H1 (cell line): ENCODE measurements around the gene RICTOR. TPM values are rescaled to one million over a fixed set of nuclear protein-coding genes. Genes with fewer than 3 reads are reported as not detected.

Experiments
- CTCF ChIA-PET: fragments of 300-600 bp; sonication (Branson Sonifier 250); formaldehyde crosslinking; loops from one replicate; lab custom pipeline; 2021; ENCODE audit not compliant: partially characterized antibody; lab: Charles Lee
- POLR2A ChIA-PET: fragments of 300-600 bp; sonication (Branson Sonifier 250); formaldehyde crosslinking; loops from one replicate; lab custom pipeline; 2021; ENCODE audit warnings: inconsistent platforms; ENCODE audit not compliant: partially characterized antibody; lab: Charles Lee
- DNase-seq, 2 experiments: peaks; one replicate each; pipeline versions ENCODE4 v3.0.0 to v3.0.0-alpha.2; 2010 to 2022; ENCODE audit warnings: low spot score in 2 of 2, low read depth in 1 of 2, mixed read lengths in 1 of 2
- FAIRE-seq: peaks from 2 replicates; lab custom pipeline; 2011; peaks lifted over from hg19 to GRCh38; lab: Jason Lieb, UNC
- H2AFZ ChIP-seq: 2 replicates; pipeline ENCODE4 v1.8.1; 2012; ENCODE audit warnings: low read length, inconsistent platforms
- H2AK5ac ChIP-seq: 2 replicates; pipeline ENCODE4 v1.6.1; 2013; ENCODE audit warnings: low read depth, low read length
- H2BK120ac ChIP-seq: replicated peaks from 2 replicates; pipeline ENCODE3; 2013; ENCODE audit warnings: low read depth, low read length, inconsistent platforms
- H2BK12ac ChIP-seq: 2 replicates; pipeline ENCODE4 v1.6.1; 2013; ENCODE audit warnings: low read depth, low read length
- H2BK15ac ChIP-seq: 2 replicates; pipeline ENCODE4 v1.6.1; 2013; ENCODE audit warnings: low read length
- H2BK20ac ChIP-seq: 2 replicates; pipeline ENCODE4 v1.6.1; 2013; ENCODE audit warnings: low read length
- H2BK5ac ChIP-seq: 2 replicates; pipeline ENCODE4 v1.6.1; 2013; ENCODE audit warnings: low read depth, low read length
- H3K14ac ChIP-seq: 2 replicates; pipeline ENCODE4 v1.6.1; 2013; ENCODE audit warnings: inconsistent platforms; ENCODE audit not compliant: insufficient read length
- H3K18ac ChIP-seq: 2 replicates; pipeline ENCODE4 v1.6.1; 2013; ENCODE audit warnings: low read length; ENCODE audit errors: extremely low read depth
- H3K23ac ChIP-seq: 2 replicates; pipeline ENCODE4 v1.6.1; 2013; ENCODE audit warnings: inconsistent platforms; ENCODE audit not compliant: insufficient read length
- H3K23me2 ChIP-seq: 2 replicates; pipeline ENCODE4 v1.6.1; 2013; ENCODE audit warnings: low read depth, low read length
- H3K27ac ChIP-seq: 2 replicates; pipeline ENCODE4 v1.6.1; 2011; ENCODE audit warnings: low read depth, low read length, inconsistent platforms
- H3K27me3 ChIP-seq, 4 experiments: replicated peaks in 1 of 4; 1 replicate in 1 of 4; 2 replicates in 3 of 4; pipeline versions ENCODE4 v1.6.1 to v1.8.1; 2011 to 2013; ENCODE audit warnings: low read length in 3 of 4, mild to moderate bottlenecking in 3 of 4, inconsistent platforms in 2 of 4, mixed read lengths in 2 of 4, moderate library complexity in 1 of 4; ENCODE audit not compliant: control insufficient read depth in 3 of 4, insufficient read depth in 3 of 4; ENCODE audit errors: extremely low read depth in 1 of 4
- H3K36me3 ChIP-seq, 4 experiments: 2 replicates each; pipeline versions ENCODE4 v1.6.1 to v1.8.1; 2011 to 2013; ENCODE audit warnings: mild to moderate bottlenecking in 4 of 4, low read length in 3 of 4, moderate library complexity in 2 of 4, control low read depth in 1 of 4, inconsistent platforms in 1 of 4; ENCODE audit not compliant: insufficient read depth in 4 of 4, control insufficient read depth in 2 of 4
- H3K4ac ChIP-seq: replicated peaks from 2 replicates; pipeline ENCODE3; 2013; ENCODE audit warnings: low read length, low read depth, mixed read lengths, inconsistent platforms; ENCODE audit not compliant: insufficient read length
- H3K4me1 ChIP-seq, 4 experiments: replicated peaks in 1 of 4; 1 replicate in 1 of 4; 2 replicates in 3 of 4; pipeline versions ENCODE4 v1.6.1 to v1.8.1; 2011 to 2013; ENCODE audit warnings: low read length in 3 of 4, inconsistent platforms in 2 of 4, mixed read lengths in 1 of 4; ENCODE audit not compliant: insufficient read depth in 4 of 4, control insufficient read depth in 3 of 4
- H3K4me2 ChIP-seq, 2 experiments: 2 replicates each; pipeline versions ENCODE4 v1.6.1 to v1.8.1; 2011 to 2013; ENCODE audit warnings: low read depth in 2 of 2, low read length in 2 of 2, control low read depth in 1 of 2, inconsistent platforms in 1 of 2, mild to moderate bottlenecking in 1 of 2; ENCODE audit not compliant: insufficient read depth in 1 of 2
- H3K4me3 ChIP-seq, 4 experiments: fragments of 200-600, 300-600 bp in 1 of 4; sonication (generic), shearing (Covaris generic), sonication (Bioruptor Twin) in 1 of 4; 2 replicates each; pipeline versions ENCODE4 v1.5.1 to v1.8.1; 2011 to 2016; ENCODE audit warnings: low read length in 4 of 4, low read depth in 3 of 4, control low read depth in 2 of 4, inconsistent platforms in 2 of 4, mild to moderate bottlenecking in 2 of 4, mixed read lengths in 1 of 4, moderate library complexity in 1 of 4; ENCODE audit not compliant: insufficient read depth in 2 of 4; ENCODE audit errors: extremely low read depth in 1 of 4
- H3K56ac ChIP-seq: replicated peaks from 2 replicates; pipeline ENCODE3; 2013; ENCODE audit warnings: low read depth, mild to moderate bottlenecking, mixed read lengths, low read length, inconsistent platforms; ENCODE audit not compliant: insufficient read length
- H3K79me1 ChIP-seq: 2 replicates; pipeline ENCODE4 v1.6.1; 2013; ENCODE audit warnings: low read depth, low read length, control low read depth
- H3K79me2 ChIP-seq, 2 experiments: 2 replicates each; pipeline versions ENCODE4 v1.6.1 to v1.8.1; 2012 to 2013; ENCODE audit warnings: low read length in 2 of 2, mild to moderate bottlenecking in 2 of 2, inconsistent platforms in 1 of 2; ENCODE audit not compliant: insufficient read depth in 2 of 2, control insufficient read depth in 1 of 2
- H3K9ac ChIP-seq, 4 experiments: replicated peaks in 1 of 4; 1 replicate in 1 of 4; 2 replicates in 3 of 4; pipeline versions ENCODE4 v1.6.1 to v1.8.1; 2011 to 2013; ENCODE audit warnings: low read depth in 3 of 4, low read length in 3 of 4, control low read depth in 2 of 4, mild to moderate bottlenecking in 2 of 4, moderate library complexity in 2 of 4, inconsistent platforms in 1 of 4; ENCODE audit errors: extremely low read depth in 1 of 4
- H3K9me3 ChIP-seq, 2 experiments: 2 replicates each; pipeline versions ENCODE4 v1.6.1 to v1.8.1; 2012 to 2013; ENCODE audit warnings: mild to moderate bottlenecking in 2 of 2, moderate library complexity in 2 of 2, control low read depth in 1 of 2, inconsistent platforms in 1 of 2, low read depth in 1 of 2, low read length in 1 of 2, mixed read lengths in 1 of 2; ENCODE audit not compliant: insufficient read depth in 2 of 2
- H4K20me1 ChIP-seq, 2 experiments: replicated peaks in 1 of 2; 2 replicates each; pipeline versions ENCODE3 to v1.8.1; 2011 to 2013; ENCODE audit warnings: inconsistent platforms in 2 of 2, low read length in 2 of 2, mild to moderate bottlenecking in 1 of 2; ENCODE audit not compliant: insufficient read depth in 2 of 2, control insufficient read depth in 1 of 2
- H4K5ac ChIP-seq: 2 replicates; pipeline ENCODE4 v1.6.1; 2013; ENCODE audit warnings: low read length, low read depth, mixed read lengths, inconsistent platforms; ENCODE audit not compliant: insufficient read length
- H4K8ac ChIP-seq: 2 replicates; pipeline ENCODE4 v1.8.0; 2013; ENCODE audit warnings: mild to moderate bottlenecking, moderate library complexity, low read length, inconsistent platforms; ENCODE audit not compliant: insufficient read depth; ENCODE audit errors: extremely low read depth
- H4K91ac ChIP-seq: replicated peaks from 2 replicates; pipeline ENCODE3; 2013; ENCODE audit warnings: low read length, mixed read lengths, inconsistent platforms; ENCODE audit not compliant: insufficient read length
- BACH1 ChIP-seq: IDR thresholded peaks from 2 replicates; pipeline ENCODE4 v1.6.1; 2012; ENCODE audit warnings: low read length, improper control_type of control experiment
- CREB1 ChIP-seq: IDR thresholded peaks from 2 replicates; pipeline ENCODE4 v1.6.1; 2012; ENCODE audit warnings: inconsistent platforms
- EP300 ChIP-seq, 2 experiments: IDR thresholded peaks; 1 replicate in 1 of 2; 2 replicates in 1 of 2; pipeline ENCODE4 v1.6.1; 2011 to 2012; ENCODE audit warnings: low read depth in 2 of 2, low read length in 2 of 2, mild to moderate bottlenecking in 2 of 2, borderline replicate concordance in 1 of 2, inconsistent platforms in 1 of 2, moderate library complexity in 1 of 2
- EZH2 ChIP-seq: fragments of 200-600 bp; sonication (generic); IDR thresholded peaks from 2 replicates; pipeline ENCODE4 v1.7.1; 2012; ENCODE audit warnings: low read depth, mild to moderate bottlenecking, moderate library complexity, low read length, inconsistent platforms; ENCODE audit not compliant: severe bottlenecking
- GABPA ChIP-seq: IDR thresholded peaks from 2 replicates; pipeline ENCODE4 v1.6.1; 2011; ENCODE audit warnings: mild to moderate bottlenecking, low read length, moderate library complexity, borderline replicate concordance; ENCODE audit not compliant: insufficient read depth
- GTF2F1 ChIP-seq: IDR thresholded peaks from 2 replicates; pipeline ENCODE4 v1.6.1; 2012; ENCODE audit warnings: low read depth, low read length, improper control_type of control experiment, borderline replicate concordance
- POU5F1 ChIP-seq: IDR thresholded peaks from 2 replicates; pipeline ENCODE4 v1.6.1; 2011; ENCODE audit warnings: low read depth, mild to moderate bottlenecking, low read length, moderate library complexity
- RFX5 ChIP-seq: IDR thresholded peaks from 2 replicates; pipeline ENCODE4 v1.6.1; 2011; ENCODE audit warnings: low read depth, low read length, improper control_type of control experiment, borderline replicate concordance
- SIRT6 ChIP-seq: IDR thresholded peaks from one replicate; pipeline ENCODE4 v1.7.1; 2012; ENCODE audit warnings: low read length, inconsistent platforms
- YY1 ChIP-seq: IDR thresholded peaks from 2 replicates; pipeline ENCODE4 v1.6.1; 2011; ENCODE audit warnings: low read depth, mild to moderate bottlenecking, low read length
- ZNF274 ChIP-seq: IDR thresholded peaks from 2 replicates; pipeline ENCODE4 v1.7.0; 2012; ENCODE audit warnings: low read length, borderline replicate concordance; ENCODE audit errors: extremely low read depth
- WGBS, 2 experiments: shearing (Covaris generic) in 1 of 2; methylation state at CpG; one replicate each; pipeline versions ENCODE4 v1.1.6 to v1.1.7; 2013 to 2015; ENCODE audit warnings: low lambda C conversion rate in 2 of 2, mixed read lengths in 2 of 2, inconsistent platforms in 1 of 2, low coverage in 1 of 2, missing lambda C conversion rate in 1 of 2; ENCODE audit not compliant: insufficient replicate concordance in 2 of 2, insufficient coverage in 1 of 2, insufficient read length in 1 of 2; ENCODE audit errors: extremely low coverage in 1 of 2, missing lambda C conversion rate in 1 of 2; 5-methylcytosine and 5-hydroxymethylcytosine counted together
- polyA plus RNA-seq, 7 experiments: library from polyadenylated mRNA; depleted of rRNA in 3 of 7; stranded (reverse) in 5 of 7; unstranded in 2 of 7; fragments of >200 nt in 5 of 7; fragments of 200-250 nt in 2 of 7; gene quantifications; 1 replicate in 5 of 7; 2 replicates in 1 of 7; 4 replicates in 1 of 7; pipeline versions ENCODE4 v1.2.1 to v1.2.3, GENCODE V29; 2011 to 2013; ENCODE audit warnings: missing spikeins in 2 of 7, mixed read lengths in 2 of 7
- total RNA-seq: library from RNA; stranded (reverse); fragmentation: NEBNext Ultra II Directional; extraction: Animal tissue kit (Norgen Biotek cat#: 25700); gene quantifications from 2 replicates; pipeline ENCODE4 v1.2.1, GENCODE V29; 2021
- TF ChIP-seq, protein P1 (sequence below): IDR thresholded peaks from 2 replicates; pipeline ENCODE4 v1.6.1; 2012; ENCODE audit warnings: inconsistent platforms
- TF ChIP-seq, protein P2 (sequence below): IDR thresholded peaks from 2 replicates; pipeline ENCODE4 v1.6.1; 2011; ENCODE audit warnings: low read length, improper control_type of control experiment

Gene RICTOR
- total and polyA plus RNA-seq, 2 of the 8 experiments (the other 6 are each of a cell fraction or from before 2014, with no cell fraction given): 4.3 to 26.6 TPM

DNA sequence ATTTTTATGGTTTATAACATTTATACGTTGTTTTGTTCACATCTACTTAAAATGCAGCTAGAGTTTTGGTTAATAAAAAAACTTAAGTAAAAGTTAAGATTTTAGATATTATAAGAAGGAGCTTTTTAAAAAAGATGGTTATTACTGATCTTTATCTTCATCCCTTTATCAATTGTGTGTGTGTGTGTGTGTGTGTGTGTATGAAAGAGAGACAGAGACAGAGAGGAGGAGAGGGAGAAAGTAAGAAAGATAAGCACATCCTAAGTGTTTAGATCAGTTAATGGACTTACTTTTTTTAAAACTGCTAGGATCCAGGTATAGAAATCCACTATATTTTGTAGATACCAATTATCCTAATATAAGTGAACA, 45.8 kb upstream of the RICTOR start:
- Histone ChIP-seq H3K14ac (no peak overlapping the region), H3K4me1 (no peaks in the 10 kb centered on the region), H3K4ac (no peak overlapping the region), H3K56ac (no peak overlapping the region), H2BK12ac (no peak overlapping the region), H2BK15ac (no peak overlapping the region), H2AK5ac (no peak overlapping the region), H3K23ac (no peak overlapping the region), H4K91ac (no peak overlapping the region), H2BK20ac (no peak overlapping the region), H3K4me3 (no peak overlapping the region), H3K27ac (no peak overlapping the region), H3K18ac (no peak overlapping the region), H3K23me2 (no peaks in the 10 kb centered on the region), H3K79me2 (no peaks in the 10 kb centered on the region), H3K9ac (no peak overlapping the region), H4K8ac (no peak overlapping the region), H3K27me3 (peaks cover 0 to 1% (median 0%) of the 10 kb centered on the region in 4 experiments; a peak in 1 of 7 replicates), H3K9me3 (no peaks in the 10 kb centered on the region), H2AFZ (no peak overlapping the region), H2BK120ac (no peak overlapping the region), H4K5ac (no peak overlapping the region), H3K79me1 (no peaks in the 10 kb centered on the region), H4K20me1 (no peaks in the 10 kb centered on the region), H3K4me2 (no peak overlapping the region), H3K36me3 (no peaks in the 10 kb centered on the region), H2BK5ac (no peak overlapping the region)
- DNase-seq: no peak
- WGBS, 2 experiments: 95% methylated on average over 1 of the region's 1 CpG; no CpG with 5 or more reads in 1 of the 2 experiments
- ChIA-PET POLR2A (no interaction called here), CTCF (interaction anchor here (0.9 to 1.9 kb wide), 4 partner anchors 18 to 98 kb away, joined by 3 to 5 read pairs (median 4); no protein-coding TSS in a partner anchor)
- FAIRE-seq: no peak
- TF ChIP-seq ZNF274: no peak
- no peak for TF ChIP-seq CREB1
- no peak for TF ChIP-seq RFX5
- no peak for TF ChIP-seq YY1
- TF ChIP-seq SIRT6: no peak
- no peak for TF ChIP-seq GABPA
- TF ChIP-seq, protein P1, sequence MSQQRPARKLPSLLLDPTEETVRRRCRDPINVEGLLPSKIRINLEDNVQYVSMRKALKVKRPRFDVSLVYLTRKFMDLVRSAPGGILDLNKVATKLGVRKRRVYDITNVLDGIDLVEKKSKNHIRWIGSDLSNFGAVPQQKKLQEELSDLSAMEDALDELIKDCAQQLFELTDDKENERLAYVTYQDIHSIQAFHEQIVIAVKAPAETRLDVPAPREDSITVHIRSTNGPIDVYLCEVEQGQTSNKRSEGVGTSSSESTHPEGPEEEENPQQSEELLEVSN: no peak
- no peak for TF ChIP-seq GTF2F1
- TF ChIP-seq EP300 (IDR thresholded peaks at IDR 0.05; ENCODE audit: borderline replicate concordance in 1 of 2, low read depth in 2 of 2, low read length in 2 of 2): no peak
- TF ChIP-seq POU5F1: no peak
- TF ChIP-seq, protein P2, sequence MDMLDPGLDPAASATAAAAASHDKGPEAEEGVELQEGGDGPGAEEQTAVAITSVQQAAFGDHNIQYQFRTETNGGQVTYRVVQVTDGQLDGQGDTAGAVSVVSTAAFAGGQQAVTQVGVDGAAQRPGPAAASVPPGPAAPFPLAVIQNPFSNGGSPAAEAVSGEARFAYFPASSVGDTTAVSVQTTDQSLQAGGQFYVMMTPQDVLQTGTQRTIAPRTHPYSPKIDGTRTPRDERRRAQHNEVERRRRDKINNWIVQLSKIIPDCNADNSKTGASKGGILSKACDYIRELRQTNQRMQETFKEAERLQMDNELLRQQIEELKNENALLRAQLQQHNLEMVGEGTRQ: no peak
- no peak for TF ChIP-seq BACH1
- TF ChIP-seq EZH2: no peak
